22Rv1 (cell line): ENCODE results near the gene C2CD2.

Source experiments
- H3K27ac ChIP-seq: fragments of 450-650 bp; 2 replicates; pipeline ENCODE4 v1.5.1; 2017
- ZFX ChIP-seq: fragments of 450-650 bp; IDR thresholded peaks from 2 replicates; pipeline ENCODE4 v1.6.1; 2017; ENCODE audit warnings: antibody characterized with exemption, borderline replicate concordance
- TF ChIP-seq, protein P1 (sequence below): fragments of 450-650 bp; IDR thresholded peaks from 2 replicates; pipeline ENCODE4 v1.5.1; 2017; ENCODE audit warnings: mild to moderate bottlenecking

C2CD2 gene

DNA sequence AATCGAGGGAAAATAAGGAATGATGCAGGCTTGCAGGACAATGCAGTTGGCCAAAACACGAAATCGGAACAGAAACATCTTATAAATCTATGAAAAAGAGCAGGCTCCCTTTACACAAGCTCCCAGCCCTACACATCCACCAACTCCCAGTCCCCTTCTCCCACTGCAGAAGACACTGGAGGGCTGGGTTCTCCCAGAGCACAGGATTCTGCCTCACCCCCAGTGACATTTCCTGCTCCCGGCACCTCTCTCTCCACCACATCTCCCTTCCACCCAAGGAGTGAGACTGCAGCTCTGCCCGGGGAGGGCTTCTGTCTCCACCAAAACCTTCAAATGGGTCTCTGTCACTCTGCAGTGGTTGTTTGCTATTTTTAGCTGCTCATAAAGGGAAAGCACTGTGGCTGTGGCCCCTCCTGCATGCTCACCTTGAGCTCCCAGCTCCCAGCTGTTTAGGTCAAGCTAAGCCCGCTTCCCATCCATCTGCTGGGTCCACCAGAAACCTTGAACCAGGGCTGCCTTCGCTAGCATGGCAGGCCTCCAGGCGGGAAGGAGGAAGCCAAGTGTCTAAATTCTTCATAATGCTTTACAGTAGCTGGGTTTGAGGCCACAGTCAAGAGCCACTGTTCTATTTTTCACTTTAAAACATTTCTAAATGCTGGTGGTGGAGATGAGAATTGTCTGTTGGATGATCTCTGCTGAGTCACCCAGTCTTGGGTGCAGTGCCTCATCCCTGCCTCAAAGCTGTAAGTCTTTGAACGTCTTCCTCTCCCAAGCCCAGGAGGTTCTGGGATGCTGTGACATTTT lies 3.3 kb upstream of the C2CD2 start:
- TF ChIP-seq, protein P1, sequence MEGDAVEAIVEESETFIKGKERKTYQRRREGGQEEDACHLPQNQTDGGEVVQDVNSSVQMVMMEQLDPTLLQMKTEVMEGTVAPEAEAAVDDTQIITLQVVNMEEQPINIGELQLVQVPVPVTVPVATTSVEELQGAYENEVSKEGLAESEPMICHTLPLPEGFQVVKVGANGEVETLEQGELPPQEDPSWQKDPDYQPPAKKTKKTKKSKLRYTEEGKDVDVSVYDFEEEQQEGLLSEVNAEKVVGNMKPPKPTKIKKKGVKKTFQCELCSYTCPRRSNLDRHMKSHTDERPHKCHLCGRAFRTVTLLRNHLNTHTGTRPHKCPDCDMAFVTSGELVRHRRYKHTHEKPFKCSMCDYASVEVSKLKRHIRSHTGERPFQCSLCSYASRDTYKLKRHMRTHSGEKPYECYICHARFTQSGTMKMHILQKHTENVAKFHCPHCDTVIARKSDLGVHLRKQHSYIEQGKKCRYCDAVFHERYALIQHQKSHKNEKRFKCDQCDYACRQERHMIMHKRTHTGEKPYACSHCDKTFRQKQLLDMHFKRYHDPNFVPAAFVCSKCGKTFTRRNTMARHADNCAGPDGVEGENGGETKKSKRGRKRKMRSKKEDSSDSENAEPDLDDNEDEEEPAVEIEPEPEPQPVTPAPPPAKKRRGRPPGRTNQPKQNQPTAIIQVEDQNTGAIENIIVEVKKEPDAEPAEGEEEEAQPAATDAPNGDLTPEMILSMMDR, result no peak
- no peak for TF ChIP-seq ZFX
- H3K27ac ChIP-seq, result no peak overlapping the region

DNA sequence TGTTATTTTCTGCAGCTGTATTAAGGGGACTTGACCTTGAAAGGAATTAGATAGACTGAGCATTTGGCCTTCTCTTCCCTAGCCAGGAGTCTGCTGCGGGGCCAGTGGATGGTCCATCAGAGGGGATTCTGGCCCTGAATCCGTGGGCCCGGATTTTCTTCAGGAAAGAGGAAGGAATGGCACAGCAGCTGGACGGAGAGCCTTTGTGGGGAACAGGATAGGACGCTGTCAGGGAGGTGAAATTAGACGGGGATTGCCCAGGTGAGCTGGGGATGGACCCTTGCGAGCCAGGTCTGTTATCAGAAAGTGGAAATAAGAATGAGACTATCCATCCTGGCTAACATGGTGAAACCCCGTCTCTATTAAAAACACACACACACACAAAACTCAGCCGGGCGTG lies 1.7 kb upstream of the C2CD2 start:
- TF ChIP-seq, protein P1, result no peak
- TF ChIP-seq ZFX, result no peak
- no peak overlapping the region for H3K27ac ChIP-seq

DNA sequence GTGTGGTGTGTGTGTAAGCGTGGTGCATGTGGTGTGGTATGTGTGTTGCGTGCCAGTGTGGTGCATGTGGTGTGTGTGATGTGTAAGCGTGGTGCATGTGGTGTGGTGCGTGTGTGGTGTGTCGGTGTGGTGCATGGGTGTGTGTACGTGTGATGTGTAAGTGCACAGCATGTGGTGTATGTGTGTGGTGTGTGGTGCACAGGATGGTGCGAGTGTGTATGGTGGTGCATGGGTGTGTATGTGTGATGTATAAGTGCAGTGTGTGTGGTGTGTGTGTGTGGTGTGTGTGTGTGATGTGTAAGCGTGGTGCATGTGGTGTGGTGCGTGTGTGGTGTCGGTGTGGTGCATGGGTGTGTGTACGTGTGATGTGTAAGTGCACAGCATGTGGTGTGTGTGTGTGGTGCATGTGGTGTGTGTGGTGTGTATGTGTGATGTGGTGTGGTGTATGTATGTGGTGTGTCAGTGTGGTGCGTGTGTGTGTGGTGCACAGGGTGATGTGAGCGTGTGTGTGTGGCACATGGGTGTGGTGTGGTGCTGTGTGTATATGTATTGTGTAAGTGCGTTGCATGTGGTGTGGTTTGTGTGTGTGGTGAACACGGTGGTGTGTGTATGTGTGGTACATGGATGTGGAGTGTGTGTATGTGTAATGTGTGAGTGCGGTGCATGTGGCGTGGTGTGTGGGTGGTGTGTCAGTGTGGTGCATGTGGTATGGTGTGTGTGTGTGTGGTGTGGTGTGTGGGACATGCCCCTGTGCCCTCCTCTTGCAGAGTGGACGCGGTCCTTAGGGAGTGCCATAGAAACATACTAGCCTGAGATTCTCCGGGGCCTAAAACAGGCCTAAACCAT lies 1.1 kb upstream of the C2CD2 start:
- no peak overlapping the region for H3K27ac ChIP-seq
- TF ChIP-seq, protein P1, result no peak
- no peak for TF ChIP-seq ZFX

DNA sequence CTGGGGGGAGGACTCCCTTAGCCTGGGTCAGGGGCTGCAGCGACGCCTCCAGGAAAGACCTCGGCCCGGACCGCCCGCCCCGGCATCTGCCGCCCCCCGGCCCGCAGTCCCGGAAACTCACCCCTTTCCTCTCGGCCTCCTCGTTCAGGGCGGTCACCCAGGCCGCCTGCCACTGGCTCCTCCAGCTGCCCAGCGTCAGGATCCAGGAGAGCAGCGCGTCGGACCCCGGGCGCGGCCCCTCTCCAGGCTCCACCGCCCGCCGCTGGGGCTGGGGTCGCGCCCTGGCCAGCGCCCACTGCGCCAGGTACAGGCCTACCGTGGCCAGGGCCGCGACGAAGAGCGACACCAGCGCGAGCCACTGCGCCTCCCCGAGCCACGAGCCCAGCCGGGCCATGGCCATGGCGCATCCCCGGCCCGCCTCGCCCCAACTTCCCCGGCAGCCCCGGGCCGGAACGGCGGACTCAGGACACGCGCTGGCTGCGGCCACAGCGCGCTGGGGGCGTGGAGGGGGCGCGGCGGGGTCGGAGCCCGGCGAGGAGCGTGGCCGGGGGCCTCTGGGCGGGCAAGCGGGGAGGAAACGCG lies 478 bp downstream of the C2CD2 start:
- no peak for TF ChIP-seq ZFX
- TF ChIP-seq, protein P1, result no peak
- no peak overlapping the region for H3K27ac ChIP-seq

DNA sequence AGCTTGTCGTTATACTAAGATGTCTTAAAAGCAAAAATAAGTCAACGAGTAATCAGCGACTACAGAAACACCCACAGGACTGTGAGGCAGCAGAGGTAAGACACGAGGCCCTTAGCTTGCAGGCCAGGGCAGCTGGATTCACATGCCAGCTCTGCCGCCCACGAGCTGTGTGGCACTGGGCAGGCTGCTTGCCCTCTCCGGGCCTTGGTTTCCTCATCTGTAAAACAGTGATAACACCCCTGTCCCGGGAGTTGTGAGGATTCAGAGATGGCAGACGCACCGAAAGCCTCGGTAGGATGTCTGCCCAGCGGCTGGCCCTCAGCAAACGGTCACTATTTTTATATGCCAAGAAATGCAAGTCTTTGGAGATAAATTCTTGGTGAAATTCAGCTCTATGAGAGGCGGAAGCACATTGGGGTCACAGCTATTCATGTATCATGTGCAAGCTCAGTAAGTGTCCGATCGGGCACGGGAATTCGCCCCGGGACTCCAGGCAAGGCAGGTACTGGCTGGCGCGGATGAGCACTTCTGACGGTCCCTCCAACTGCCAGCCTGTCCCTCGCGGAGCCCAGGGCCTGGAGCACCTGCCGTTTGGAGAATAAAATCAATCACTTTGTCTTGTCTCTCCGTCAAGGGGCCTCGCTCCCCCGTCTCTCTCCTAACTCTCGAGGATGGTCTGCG lies 1.1 kb downstream of the C2CD2 start:
- no peak overlapping the region for H3K27ac ChIP-seq
- TF ChIP-seq, protein P1, result no peak

DNA sequence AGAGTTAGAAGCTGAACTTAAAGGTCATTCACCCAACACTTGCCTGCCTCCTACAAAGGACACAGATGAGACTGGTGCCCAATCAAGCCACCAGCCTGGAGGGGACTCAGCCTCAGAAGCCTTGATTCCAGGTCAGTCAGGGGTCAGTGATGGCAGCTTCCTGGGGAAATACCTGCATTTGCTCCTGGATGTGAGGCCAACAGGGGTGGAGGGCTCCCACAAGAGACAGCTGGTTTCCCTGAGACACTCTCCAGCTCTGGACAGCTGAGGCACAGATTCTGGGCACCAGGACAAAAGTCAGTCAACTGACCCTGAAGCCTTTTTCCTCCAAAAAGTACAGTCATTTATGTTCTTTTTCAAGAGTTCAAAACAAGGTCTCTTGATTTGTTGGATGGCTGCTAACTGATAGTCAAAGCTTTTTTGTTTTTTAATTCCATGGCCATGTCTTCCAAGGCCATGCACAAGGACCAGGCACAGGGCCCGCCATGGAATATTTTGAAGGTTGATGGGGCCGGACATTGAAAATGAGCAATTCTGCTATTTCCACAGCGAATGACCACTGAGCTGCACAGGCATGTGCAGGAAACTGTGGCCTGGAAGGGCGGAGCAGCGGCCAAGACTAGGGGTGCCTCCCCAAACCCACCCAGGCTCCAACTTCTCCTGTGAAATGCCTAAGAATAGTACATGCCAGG lies 1.8 kb downstream of the C2CD2 start:
- no peak overlapping the region for H3K27ac ChIP-seq
- no peak for TF ChIP-seq ZFX
- TF ChIP-seq, protein P1, result no peak
